Stomach smooth muscle (tissue), 2 donors: ENCODE measurements around the gene PEDS1.
"Not testable (repeated sequence)": the region's sequence is repeated elsewhere in the genome, so short reads cannot be mapped to it uniquely, and the experiment has no call there.

Experiments
- H3K27ac ChIP-seq: one replicate; pipeline ENCODE4 v1.7.0; 2013; ENCODE audit warnings: mild to moderate bottlenecking, low read length, inconsistent platforms
- H3K27me3 ChIP-seq, 2 donors: one replicate each; pipeline ENCODE4 v1.7.0; 2013; ENCODE audit warnings: low read length in 2 of 2; ENCODE audit not compliant: insufficient read depth in 2 of 2, control insufficient read depth in 1 of 2
- H3K36me3 ChIP-seq, 2 donors: one replicate each; pipeline ENCODE4 v1.7.0; 2013; ENCODE audit warnings: low read length in 2 of 2; ENCODE audit not compliant: control insufficient read depth in 2 of 2, insufficient read depth in 2 of 2
- H3K4me1 ChIP-seq: one replicate; pipeline ENCODE4 v1.7.0; 2013; ENCODE audit warnings: low read length; ENCODE audit not compliant: control insufficient read depth, insufficient read depth
- H3K4me3 ChIP-seq, 2 donors: one replicate each; pipeline ENCODE4 v1.7.0; 2013; ENCODE audit warnings: low read length in 2 of 2
- H3K9ac ChIP-seq, 2 donors: one replicate each; pipeline ENCODE4 v1.7.0; 2013; ENCODE audit warnings: low read length in 2 of 2, mild to moderate bottlenecking in 1 of 2
- H3K9me3 ChIP-seq, 2 donors: one replicate each; pipeline ENCODE4 v1.7.0; 2013; ENCODE audit warnings: low read length in 2 of 2; ENCODE audit not compliant: control insufficient read depth in 2 of 2
- donor health status: healthy.
- donor health status: Pancreatic carcinoma.

PEDS1 gene

DNA sequence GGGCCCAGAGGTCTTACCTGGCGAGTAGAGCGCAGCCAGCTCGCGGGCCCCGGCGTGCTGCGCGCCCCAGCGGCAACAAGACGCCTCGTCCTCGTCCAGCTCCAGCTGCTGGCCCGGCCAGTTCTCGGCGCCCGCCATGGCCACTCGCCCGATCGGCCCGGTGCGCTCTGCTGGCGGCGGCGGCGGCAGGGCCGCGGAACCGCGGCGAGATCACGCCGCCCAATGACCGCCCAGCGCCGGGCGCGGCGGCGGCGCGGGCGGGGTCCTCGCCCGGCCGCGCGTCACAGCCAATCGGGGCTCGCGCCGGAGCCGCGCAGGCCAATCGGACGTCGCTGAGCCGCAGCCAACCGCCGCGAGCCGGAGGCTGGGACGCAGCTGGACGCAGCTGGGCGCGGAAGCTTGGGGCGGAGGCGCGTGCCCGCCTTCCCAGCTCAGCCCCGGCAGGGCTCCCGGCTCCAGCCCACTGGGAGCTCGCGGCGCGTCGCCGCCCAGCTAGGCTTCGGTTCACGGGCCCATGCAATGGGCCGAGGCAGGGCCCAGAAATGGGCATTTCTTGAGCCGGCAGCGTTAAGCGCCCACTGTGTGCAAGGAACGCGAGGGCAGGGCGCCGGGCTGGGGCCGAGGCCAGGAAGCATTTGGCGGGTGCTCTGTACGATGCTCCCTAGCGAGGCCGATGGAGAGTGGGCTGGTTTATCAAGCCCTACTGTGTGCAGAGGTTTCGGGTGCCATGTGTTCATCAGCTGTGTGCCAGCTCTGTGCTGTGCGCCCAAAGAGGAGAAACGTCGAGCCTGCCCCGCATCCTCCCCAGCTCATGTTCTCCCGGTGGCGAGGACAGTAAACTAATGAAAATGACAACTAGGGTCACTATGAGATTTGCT is at the start of gene PEDS1:
TSS of gene PEDS1 (minus strand) at position 224 of the 878 bp plus-strand sequence. CDS start at position 138, 86 bp downstream.
- Histone ChIP-seq H3K4me1 (peaks cover 44% of the 10 kb centered on the region), H3K9ac (peak within 1 kb of the TSS; percentile 91 to 93), H3K36me3 (no peaks in the 10 kb centered on the region), H3K4me3 (peak within 1 kb of the TSS; percentile 90 to 91), H3K27ac (peak within 1 kb of the TSS; percentile 79), H3K9me3 (no peaks in the 10 kb centered on the region), H3K27me3 (no peaks in the 10 kb centered on the region)

DNA sequence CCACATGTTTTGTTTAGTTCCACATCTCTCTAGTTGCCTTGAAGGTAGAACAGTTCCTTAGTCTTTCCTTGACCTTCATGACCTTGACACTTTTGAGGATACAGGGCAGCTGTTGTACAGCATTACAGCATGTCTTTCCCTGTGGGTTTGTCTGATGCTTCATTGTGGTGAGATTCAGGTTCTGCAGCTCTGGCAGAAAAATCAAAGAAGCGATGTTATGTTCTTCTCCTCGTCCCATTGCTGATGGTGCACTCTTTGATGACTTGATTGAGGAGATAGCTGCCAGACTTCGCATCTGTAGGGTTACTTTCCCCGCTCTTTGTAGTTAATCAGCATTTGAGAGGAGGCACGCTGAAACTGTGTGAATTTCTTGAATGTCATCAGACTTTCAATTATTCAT is 49.2 kb upstream of the PEDS1 start:
- no peak overlapping the region for H3K27ac ChIP-seq
- no peaks in the 10 kb centered on the region for H3K4me1 ChIP-seq
- H3K9me3 ChIP-seq, result peaks cover 0 to 7% of the 10 kb centered on the region in 2 donors
- no peaks in the 10 kb centered on the region for H3K27me3 ChIP-seq
- no peak overlapping the region for H3K9ac ChIP-seq
- peaks cover 0 to 4% of the 10 kb centered on the region in 2 donors for H3K36me3 ChIP-seq
- H3K4me3 ChIP-seq, result no peak overlapping the region

DNA sequence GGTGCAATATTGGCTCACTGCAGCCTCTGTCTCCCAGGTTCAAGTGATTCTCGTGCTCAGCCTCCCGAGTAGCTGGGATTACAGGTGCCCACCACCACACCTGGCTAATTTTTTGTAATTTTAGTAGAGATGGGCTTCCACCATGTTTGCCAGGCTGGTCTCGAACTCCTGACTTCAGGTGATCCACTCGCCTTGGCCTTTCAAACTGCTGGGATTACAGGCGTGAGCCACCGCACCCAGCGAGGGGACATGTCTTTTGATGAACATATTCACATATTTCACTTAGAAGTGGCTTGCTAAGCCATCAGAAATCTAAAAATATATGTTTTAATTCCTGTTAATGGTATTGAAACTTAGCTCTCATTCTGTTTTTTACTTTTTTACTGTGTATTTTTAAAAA is 48.2 kb upstream of the PEDS1 start:
- H3K9me3 ChIP-seq, H3K4me3 ChIP-seq: not testable (repeated sequence)

DNA sequence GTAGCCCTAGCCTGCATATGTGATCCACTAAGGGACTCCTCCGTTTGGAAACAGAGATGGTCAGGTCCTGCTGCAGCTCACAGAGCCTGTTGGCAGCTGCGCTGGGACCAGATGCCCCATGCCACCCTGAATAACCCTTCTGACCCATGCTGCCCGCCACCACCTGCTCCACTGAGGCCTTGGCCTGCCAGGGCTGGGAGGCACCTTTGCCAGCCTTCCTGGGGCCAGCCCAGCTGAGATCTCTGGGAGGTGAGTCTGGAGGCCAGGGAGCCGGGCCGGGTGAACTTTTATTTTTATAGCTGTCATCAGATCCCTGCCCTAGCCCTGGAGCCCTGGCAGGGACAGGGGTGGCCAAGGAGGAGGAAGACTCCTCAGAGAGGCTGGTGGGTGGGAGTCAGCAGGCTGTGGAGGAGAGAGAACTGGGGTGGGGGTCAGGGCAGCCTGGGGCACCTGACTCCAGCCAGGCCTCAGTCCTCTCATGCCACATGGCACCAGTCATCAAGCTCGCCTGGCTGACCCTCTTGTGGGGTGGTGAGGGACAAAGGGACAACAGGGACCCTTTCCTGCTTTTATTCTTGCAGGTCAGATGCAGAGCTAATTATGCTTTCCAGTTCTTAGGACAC is 47.1 kb upstream of the PEDS1 start:
- H3K9me3 ChIP-seq, result peaks cover 0 to 7% of the 10 kb centered on the region in 2 donors
- no peaks in the 10 kb centered on the region for H3K27me3 ChIP-seq
- H3K27ac ChIP-seq, result no peak overlapping the region
- no peak overlapping the region for H3K4me3 ChIP-seq
- H3K36me3 ChIP-seq, result peaks cover 0 to 4% of the 10 kb centered on the region in 2 donors
- H3K9ac ChIP-seq, result no peak overlapping the region
- H3K4me1 ChIP-seq, result no peaks in the 10 kb centered on the region

More for the DNA sequence above, 48.2 kb upstream of the PEDS1 start:
- H3K27me3 ChIP-seq, H3K4me1 ChIP-seq, H3K9ac ChIP-seq, H3K36me3 ChIP-seq, H3K27ac ChIP-seq: not testable (repeated sequence)

DNA sequence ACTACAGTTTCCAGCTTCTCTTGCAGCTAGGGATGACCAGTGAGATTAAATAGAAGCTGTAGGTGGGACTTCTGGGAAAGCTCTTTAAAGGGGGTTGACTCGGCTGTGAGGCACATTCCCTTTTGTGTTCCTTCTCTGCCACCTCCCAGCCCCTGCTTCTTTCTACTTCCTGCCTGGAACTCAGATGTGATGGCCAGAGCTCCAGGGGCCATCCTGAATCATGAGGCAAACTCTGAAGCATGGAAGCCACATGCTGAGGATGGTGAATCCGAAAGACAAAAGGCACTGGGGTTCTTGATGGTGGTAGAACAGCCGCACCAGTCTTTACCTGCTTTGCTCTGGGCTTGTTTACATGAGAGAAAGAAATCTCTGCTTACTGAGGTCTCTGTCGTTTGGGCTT is 46.2 kb upstream of the PEDS1 start:
- Histone ChIP-seq H3K36me3 (peaks cover 3 to 6% of the 10 kb centered on the region in 2 donors), H3K9ac (no peak overlapping the region), H3K4me3 (no peak overlapping the region), H3K4me1 (peaks cover 6% of the 10 kb centered on the region), H3K9me3 (peaks cover 0 to 7% of the 10 kb centered on the region in 2 donors), H3K27me3 (no peaks in the 10 kb centered on the region), H3K27ac (no peak overlapping the region)

DNA sequence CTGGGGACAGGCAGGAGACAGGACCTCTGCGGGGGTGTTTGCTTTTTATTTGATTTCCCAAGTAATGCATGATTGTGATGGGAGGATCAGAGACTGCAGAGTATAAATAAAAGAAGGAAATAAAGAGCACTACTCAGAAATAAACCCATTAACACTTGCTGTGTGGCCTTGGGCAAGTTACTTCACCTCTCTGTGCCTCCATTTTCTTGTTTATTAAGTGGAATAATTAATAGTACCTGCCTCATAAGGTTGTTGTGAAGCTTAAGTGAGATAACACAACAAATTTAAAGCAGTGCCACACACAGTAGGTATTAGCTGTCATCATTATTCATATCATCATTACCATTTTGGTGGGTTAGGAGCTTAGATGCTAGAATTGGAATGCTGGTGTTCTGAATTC is 45.2 kb upstream of the PEDS1 start:
- Histone ChIP-seq H3K4me1 (peaks cover 15% of the 10 kb centered on the region), H3K9me3 (peaks cover 0 to 5% of the 10 kb centered on the region in 2 donors), H3K27ac (no peak overlapping the region), H3K9ac (no peak overlapping the region), H3K36me3 (peaks cover 10 to 11% of the 10 kb centered on the region in 2 donors), H3K27me3 (no peaks in the 10 kb centered on the region), H3K4me3 (no peak overlapping the region)

DNA sequence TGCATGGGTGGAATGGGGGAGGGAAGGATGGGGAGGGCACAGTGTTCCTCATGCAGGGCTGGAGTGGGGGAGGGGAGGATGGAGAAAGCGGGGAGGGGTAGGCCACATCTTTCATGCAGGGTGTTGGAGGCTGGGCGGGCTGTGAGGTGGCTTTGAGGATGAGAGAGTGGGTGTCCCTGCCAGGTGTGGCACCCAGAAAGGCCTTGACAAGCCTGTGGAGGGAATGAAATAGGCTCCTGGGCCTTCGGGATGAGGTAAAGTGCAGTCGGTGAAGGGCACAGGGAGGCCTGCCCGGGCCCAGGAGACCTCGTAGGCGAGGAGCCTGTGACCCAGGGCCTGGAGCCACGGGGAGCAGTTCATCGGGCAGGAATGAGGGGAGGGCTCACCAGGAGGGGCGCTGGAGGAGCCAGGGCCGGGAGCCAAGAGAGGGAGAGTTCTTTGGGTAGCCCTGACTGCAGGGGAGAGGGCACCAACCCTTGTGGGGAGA is 44.7 kb upstream of the PEDS1 start:
- Histone ChIP-seq H3K9ac (no peak overlapping the region), H3K9me3 (peaks cover 0 to 2% of the 10 kb centered on the region in 2 donors), H3K27me3 (no peaks in the 10 kb centered on the region), H3K4me3 (no peak overlapping the region), H3K4me1 (peaks cover 20% of the 10 kb centered on the region), H3K27ac (no peak overlapping the region), H3K36me3 (peaks cover 11 to 14% of the 10 kb centered on the region in 2 donors)

DNA sequence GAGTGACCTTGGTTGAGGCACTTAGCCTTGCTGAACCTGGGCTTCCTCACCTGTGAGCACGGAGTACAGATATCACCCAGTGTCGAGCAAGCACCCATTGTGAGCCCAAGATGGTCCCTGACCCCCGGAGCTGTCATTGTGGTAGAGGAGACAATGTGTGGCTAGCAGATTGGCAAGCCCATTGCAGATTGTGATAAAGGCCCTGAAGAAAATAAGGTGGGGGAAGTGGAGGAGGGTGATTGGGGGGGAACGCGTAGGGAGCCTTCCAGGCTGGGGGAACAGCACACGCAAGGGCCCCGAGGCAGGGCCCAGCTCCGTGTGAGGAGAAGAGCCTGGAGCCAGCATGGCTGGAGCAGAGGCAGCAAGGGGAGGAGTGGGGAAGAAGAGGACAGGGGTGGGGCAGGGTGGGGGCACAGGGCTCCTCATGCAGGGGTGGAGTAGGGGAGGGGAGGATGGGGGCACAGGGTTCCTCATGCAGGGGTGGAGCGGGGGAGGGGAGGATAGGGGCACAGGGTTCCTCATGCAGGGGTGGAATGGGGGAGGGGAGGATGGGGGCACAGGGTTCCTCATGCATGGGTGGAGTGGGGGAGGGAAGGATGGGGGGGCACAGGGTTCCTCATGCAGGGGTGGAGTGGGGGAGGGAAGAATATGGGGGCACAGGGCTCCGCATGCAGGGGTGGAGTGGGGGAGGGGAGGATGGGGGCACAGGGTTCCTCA is 44.1 kb upstream of the PEDS1 start:
- Histone ChIP-seq H3K27me3 (no peaks in the 10 kb centered on the region), H3K4me3 (no peak overlapping the region), H3K4me1 (peaks cover 25% of the 10 kb centered on the region), H3K9ac (no peak overlapping the region), H3K27ac (no peak overlapping the region), H3K36me3 (peaks cover 11 to 14% of the 10 kb centered on the region in 2 donors), H3K9me3 (no peaks in the 10 kb centered on the region)

DNA sequence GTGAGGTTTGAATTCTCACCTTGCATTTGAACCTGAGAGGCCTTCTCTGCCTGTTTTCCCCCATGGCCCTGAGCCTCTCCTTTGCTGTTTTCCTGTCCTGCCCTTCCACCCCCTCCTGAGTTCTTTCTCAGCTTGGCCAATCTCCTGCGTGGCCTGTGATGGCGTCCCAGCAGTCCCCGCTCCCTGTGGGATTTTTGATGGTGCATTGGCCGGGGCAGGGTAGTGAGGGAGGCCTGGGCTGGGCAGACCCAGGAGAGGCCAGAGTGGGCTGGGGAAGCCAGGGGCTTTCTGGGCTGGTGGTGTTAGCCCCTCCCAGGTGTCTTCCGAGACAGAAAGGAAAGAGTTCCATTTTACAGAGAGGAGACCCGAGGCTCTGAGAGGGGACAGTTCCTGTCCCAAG is 43.4 kb upstream of the PEDS1 start:
- H3K36me3 ChIP-seq, result peaks cover 11 to 14% of the 10 kb centered on the region in 2 donors
- no peak overlapping the region for H3K4me3 ChIP-seq
- H3K27me3 ChIP-seq, result no peaks in the 10 kb centered on the region
- no peaks in the 10 kb centered on the region for H3K9me3 ChIP-seq
- no peak overlapping the region for H3K27ac ChIP-seq
- H3K9ac ChIP-seq, result no peak overlapping the region
- peaks cover 25% of the 10 kb centered on the region for H3K4me1 ChIP-seq

DNA sequence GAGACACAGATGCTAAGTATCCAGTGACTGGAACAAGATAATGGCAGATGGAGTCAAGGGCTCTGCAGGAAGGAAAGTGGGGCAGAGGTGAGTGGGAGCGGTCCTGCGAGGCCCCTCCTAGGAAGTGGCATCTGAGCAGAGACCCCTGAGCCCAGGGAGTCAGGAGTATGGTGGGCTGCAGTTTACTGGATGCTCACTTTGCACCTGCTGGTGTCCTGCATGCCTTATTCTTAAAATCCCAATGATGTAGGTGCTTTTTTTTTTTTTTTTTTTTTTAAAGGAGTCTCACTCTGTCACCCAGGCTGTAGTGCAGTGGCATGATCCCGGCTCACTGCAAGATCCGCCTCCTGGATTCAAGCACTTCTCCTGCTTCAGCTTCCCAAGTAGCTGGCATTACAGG is 42.7 kb upstream of the PEDS1 start:
- no peak overlapping the region for H3K27ac ChIP-seq
- no peak overlapping the region for H3K4me3 ChIP-seq
- no peaks in the 10 kb centered on the region for H3K27me3 ChIP-seq
- no peaks in the 10 kb centered on the region for H3K9me3 ChIP-seq
- H3K4me1 ChIP-seq, result peaks cover 25% of the 10 kb centered on the region
- H3K9ac ChIP-seq, result no peak overlapping the region
- peaks cover 11 to 14% of the 10 kb centered on the region in 2 donors for H3K36me3 ChIP-seq
